GM21529 (cell line): Measurements from ENCODE around the gene HSD17B1.
"Not testable (repeated sequence)": the region's sequence is repeated elsewhere in the genome, so short reads cannot be mapped to it uniquely, and the experiment has no call there.

Experiments
- ATAC-seq: cut with Tn5 transposase; IDR thresholded peaks from one replicate; pipeline ENCODE4 v1.9.1; 2021; ENCODE audit not compliant: unreplicated experiment

HSD17B1 gene

DNA sequence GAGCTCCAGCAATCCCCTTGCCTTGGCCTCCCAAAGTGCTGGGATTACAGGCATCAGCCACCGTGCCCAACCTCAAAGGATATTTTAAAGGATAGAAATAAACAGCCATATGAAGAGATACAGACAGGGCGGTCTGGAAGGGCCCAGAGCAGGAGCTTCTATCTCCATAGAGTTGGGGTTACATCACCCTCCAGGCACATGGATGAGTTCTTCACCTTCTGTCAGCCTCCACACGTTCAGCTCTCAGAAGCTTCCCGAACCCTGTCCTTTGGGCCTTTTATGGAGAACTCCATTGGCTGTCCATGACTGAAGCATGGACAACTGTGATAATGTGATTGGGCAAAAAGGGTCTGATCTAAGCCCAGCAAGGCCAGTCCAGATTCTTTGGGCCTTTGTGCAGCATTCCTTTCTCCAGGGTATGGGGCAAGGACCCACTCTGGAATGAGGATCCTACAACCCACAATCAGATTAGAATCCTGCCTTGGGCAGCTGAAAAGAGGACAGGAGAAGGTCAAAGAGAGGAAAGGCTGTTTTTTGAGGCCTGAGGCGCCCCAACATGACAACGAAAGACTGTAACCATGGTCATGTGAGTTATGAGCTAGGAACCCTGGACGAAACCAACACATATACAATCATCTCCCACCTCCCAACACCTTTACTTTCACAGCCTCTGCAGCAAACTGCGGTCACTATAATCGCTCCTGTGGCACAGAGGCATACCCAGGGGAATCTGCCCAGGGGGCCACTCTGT, 6.8 kb upstream of the HSD17B1 start:
- not testable (repeated sequence) for ATAC-seq

DNA sequence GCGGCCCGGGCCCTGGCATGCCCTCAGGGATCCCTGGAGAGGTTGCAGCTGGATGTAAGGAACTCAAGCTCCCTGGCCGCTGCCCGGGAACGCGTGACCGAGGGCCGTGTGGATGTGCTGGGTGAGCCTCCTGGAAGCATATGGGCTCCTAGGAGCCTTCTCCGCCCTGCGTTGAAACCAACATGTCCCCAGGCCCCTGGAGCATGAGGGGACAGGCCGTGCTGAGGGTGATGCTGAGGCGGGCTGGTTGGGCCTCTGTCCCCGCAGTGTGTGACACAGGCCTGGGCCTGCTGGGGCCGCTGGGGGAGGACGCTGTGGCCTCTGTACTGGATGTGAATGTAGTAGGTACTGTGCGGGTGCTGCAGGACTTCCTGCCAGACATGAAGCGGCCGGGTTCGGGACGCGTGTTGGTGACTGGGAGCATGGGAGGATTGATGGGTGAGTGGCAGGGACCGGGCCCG, 5.7 kb upstream of the HSD17B1 start:
- no peak for ATAC-seq

DNA sequence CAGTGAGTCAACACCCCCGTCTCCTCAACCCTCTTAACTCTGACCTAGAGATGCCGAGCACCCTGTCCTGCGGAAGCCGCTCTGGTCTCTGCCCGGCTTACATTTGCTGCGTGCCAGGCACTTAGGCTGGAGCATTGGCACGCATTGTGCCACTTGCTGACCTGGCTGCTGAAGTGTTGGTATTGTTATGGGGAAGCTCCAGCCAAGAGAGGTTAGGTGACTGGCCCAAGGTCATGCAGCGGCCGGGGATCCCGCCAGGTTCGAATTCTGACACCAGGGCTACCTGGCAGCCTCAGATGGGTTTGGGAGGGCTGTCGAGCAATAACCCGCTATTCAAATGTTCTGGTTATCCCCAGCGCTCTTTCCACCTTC, 5.0 kb upstream of the HSD17B1 start:
- no peak for ATAC-seq

GRCh38 chr17:42548070-42548837, 4.5 kb upstream of the HSD17B1 start:
- peak; percentile 74 for ATAC-seq

DNA sequence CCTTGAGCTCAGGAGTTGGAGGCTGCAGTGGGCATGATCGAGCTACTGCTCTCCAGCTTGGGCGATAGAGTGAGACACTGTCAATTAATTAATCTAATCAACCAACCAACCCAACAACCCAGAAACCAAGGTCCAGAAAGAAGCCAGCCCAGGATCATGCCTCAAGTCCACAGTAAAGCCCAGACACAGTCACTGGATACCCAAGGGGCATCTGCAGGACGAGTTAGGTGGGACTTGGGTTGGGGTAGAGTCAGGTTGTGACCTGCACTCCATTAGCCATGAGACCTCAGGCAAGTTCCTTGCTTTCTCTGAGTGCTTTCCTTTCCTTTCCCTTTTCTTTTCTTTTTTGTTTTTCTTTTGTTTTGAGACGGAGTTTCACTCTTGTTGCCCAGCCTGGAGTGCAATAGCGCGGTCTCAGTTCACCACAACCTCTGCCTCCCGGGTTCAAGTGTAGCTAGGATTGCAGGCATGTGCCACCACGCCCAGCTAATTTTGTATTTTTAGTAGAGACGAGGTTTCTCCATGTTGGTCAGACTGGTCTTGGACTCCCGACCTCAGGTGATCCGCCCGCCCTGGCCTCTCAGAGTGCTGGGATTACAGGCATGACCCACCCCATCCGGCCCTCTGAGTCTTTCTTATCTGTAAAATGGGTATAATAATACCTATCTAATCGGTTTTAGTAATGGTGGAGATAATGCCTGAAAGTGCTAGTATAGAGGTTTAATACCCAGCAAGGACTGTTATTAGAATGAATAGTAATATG, 3.5 kb upstream of the HSD17B1 start:
- ATAC-seq: no peak

DNA sequence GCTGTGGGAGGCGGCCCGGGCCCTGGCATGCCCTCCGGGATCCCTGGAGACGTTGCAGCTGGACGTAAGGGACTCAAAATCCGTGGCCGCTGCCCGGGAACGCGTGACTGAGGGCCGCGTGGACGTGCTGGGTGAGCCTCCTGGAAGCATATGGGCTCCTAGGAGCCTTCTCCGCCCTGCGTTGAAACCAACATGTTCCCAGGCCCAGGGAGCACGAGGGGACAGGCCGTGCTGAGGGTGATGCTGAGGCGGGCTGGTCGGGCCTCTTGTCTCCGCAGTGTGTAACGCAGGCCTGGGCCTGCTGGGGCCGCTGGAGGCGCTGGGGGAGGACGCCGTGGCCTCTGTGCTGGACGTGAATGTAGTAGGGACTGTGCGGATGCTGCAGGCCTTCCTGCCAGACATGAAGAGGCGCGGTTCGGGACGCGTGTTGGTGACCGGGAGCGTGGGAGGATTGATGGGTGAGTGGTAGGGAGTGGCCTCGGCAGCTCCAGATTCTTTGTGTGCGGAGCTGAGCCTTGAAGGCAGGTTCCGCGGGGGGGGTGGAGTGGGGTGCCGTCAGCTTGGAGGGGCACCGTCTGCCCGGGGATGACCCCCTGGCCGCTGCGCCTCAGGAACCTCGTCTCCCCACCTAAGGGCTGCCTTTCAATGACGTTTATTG, 567 bp downstream of the HSD17B1 start:
- ATAC-seq: no peak

- ATAC-seq: no peak
Measured at GRCh38 chr17:42553866-42554249, 1.1 kb downstream of the HSD17B1 start.

- ATAC-seq: peak; percentile 76
Measured at GRCh38 chr17:42554250-42555121, 1.8 kb downstream of the HSD17B1 start.

GRCh38 chr17:42555122-42555622, 2.4 kb downstream of the HSD17B1 start:
- ATAC-seq: no peak

DNA sequence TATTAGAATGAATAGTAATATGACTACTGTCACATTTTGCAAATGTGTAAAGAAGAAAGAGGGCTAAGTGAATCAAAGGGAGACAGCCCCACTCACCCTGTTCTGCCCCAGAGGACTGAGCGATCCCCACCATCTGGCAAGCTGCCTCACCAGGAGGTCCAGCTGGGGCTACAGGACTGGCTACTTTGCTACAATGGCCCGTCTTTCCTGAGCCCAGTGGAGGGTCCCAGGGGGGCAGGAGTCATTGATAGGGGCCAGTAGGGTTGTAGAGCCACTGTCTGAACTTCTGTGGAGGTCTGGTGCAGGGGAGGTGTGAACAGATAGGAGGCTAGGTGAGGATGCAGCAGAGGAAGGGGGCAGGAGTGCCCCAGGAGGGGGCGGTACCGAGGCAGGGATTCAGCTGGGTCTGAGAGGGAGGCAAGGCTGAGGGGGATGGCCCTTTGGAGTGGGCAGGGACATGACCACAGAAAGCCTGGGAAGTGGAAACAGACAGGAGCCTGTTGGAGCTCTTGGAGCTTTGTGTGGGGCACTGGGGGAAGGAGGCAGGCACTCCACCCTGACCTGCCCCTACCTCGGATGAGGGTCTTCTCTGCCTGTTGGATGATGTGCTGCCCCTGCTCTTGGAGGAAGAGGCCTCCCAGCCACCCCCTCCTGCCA, 3.4 kb downstream of the HSD17B1 start:
- not testable (repeated sequence) for ATAC-seq

DNA sequence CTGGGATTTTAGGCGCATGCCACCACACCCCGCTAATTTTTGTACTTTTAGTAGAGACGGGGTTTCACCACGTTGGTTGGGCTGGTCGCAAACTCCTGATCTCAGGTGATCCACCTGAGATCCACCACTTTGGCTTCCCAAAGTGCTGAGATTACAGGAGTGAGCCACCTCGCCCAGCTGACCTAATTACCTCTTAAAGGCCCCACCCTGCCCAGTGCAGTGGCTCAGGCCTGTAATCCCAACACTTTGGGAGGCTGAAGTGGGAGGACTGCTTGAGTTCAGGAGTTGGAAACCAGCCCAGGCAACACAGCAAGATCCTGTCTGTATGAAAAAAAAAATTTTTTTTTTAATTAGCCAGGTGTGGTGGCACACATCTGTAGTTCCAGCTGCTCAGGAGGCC, 6.4 kb downstream of the HSD17B1 start:
- ATAC-seq: no peak

DNA sequence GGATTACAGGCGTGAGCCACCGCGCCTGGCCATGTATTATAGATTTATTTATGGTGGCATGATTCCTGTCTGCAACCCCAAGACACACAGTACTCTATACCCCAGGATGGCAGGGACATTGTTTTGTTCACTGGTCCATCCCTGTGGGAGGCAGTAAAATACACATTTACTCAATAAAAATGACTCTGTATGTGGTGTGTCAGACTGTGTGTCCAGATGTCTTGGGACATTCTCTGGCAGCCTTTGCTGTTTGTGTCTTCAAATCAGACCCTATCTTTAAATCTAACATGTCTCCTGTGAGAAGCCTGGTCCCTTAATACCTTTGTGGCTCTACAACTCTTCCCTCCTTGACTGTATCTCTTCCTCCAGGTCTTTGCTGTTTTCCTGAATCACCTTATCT, 7.5 kb downstream of the HSD17B1 start:
- no peak for ATAC-seq

DNA sequence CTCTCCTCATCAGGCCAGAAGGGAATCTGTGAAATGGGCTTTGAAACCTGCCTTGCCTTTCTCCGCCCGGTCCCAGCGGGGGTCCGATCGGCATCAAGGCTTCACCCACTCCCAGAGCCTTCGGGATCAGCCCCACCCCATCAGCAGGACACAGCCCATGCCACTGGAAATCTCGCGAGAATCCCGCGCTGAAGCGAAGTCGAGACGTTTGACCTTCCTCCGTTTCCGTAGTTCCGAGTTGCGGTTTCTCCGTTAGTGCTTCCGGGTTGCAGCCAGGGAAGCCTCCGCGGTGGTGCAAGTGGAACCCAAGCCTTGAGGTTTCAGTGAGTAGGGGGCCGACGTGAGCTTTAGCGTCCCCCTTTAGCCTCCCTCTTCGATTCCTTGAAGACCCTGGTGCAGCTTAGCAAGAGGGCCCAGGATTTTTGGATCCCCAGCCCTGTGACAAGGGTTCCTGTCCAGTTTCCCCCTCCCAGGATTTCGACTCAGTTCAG, 9.2 kb downstream of the HSD17B1 start, which contains the start of gene COASY:
Gene COASY, plus strand, starts transcription at position 252 of the 491 bp plus-strand sequence. CDS start 475 bp downstream, outside the sequence.
- ATAC-seq: no peak

GRCh38 chr17:42562388-42563142, 9.8 kb downstream of the HSD17B1 start:
- no peak for ATAC-seq

DNA sequence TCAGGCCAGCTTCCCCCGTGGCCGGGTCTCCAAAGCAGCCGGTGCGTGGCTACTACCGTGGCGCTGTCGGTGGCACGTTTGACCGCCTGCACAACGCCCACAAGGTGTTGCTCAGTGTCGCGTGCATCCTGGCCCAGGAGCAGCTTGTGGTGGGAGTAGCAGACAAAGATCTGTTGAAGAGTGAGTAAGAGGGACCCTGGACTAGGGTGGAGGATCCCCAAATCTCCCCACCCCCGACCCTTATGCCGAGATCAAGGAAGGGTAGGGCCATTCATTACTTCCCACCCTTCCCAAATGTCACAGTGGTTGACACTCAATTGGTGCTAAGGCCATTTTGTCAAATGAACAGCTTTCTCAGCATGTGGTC, 10.4 kb downstream of the HSD17B1 start:
- ATAC-seq: no peak

- no peak for ATAC-seq
Measured at GRCh38 chr17:42563543-42563942, 10.8 kb downstream of the HSD17B1 start.

DNA sequence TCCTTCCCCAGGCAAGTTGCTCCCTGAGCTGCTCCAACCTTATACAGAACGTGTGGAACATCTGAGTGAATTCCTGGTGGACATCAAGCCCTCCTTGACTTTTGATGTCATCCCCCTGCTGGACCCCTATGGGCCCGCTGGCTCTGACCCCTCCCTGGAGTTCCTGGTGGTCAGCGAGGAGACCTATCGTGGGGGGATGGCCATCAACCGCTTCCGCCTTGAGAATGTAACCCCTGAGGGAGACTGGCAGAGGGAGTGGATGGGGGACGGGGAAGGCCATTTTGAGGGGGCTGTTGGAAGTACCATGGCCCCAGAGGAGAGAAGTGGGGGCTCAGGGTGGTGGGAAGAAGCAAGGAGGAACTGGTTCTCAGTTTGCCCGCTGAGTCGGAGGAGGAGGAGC, 11.2 kb downstream of the HSD17B1 start:
- no peak for ATAC-seq

DNA sequence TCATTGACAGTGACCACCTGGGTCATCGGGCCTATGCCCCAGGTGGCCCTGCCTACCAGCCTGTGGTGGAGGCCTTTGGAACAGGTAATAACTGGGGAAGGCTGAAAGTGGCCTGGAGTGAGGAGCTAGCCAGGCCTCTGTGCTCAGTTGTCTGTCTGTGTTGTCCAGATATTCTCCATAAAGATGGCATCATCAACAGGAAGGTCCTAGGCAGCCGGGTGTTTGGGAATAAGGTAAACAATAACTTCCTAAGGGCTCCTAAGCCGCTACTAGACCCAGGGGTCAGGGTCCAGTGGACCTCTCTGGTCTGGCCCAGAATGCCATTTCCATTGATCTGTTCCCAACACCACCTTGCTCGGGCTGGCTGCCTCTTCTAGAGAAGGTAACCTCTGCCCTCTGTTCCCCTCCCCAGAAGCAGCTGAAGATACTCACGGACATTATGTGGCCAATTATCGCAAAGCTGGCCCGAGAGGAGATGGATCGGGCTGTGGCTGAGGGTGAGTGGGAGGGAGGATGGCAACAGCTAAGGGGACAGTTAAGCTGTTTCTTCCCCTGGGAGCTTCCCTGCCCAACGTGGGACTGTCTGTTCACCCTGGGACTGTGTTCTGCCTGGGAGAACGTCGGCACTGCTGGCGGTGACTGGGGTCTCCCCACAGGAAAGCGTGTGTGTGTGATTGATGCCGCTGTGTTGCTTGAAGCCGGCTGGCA, 12.2 kb downstream of the HSD17B1 start:
- no peak for ATAC-seq
